Right cardiac atrium (tissue), 5 donors: ENCODE results near the gene CTAGE9. TPM values are rescaled to one million over a fixed set of nuclear protein-coding genes. Genes with fewer than 3 reads are reported as not detected.

Source experiments
- ATAC-seq, 2 donors: fragments of 200-7000 bp; cut with Tn5 transposase; one replicate each; pipeline versions ENCODE4 v1.8.0 to v1.9.1; 2020; ENCODE audit warnings: moderate library complexity in 2 of 2, mild to moderate bottlenecking in 1 of 2
- DNase-seq, 3 donors: peaks; one replicate each; pipeline ENCODE4 v3.0.0-alpha.2; 2020
- H3K27ac ChIP-seq: one replicate; pipeline ENCODE4 v1.5.1; 2013; ENCODE audit warnings: mild to moderate bottlenecking, low read length, control low read depth, moderate library complexity
- H3K27me3 ChIP-seq: one replicate; pipeline ENCODE4 v1.6.1; 2013; ENCODE audit not compliant: control insufficient read depth, insufficient read depth
- H3K4me1 ChIP-seq: one replicate; pipeline ENCODE4 v1.6.1; 2013; ENCODE audit warnings: low read length; ENCODE audit not compliant: control insufficient read depth, insufficient read depth
- H3K4me3 ChIP-seq: one replicate; pipeline ENCODE4 v1.5.1; 2013; ENCODE audit warnings: low read length, control low read depth
- H3K9me3 ChIP-seq: one replicate; pipeline ENCODE4 v1.6.1; 2013; ENCODE audit warnings: low read length; ENCODE audit not compliant: control insufficient read depth
- whole genome bisulfite sequencing: extraction: QIAGEN DNeasy Blood & Tissue Kit; methylation state at CpG from one replicate; pipeline ENCODE4 v1.1.7; 2013; 5-methylcytosine and 5-hydroxymethylcytosine counted together
- intact Hi-C, 4 donors: fragments of 100-400 bp; cut with DNase I; formaldehyde crosslinking; loops; one replicate each; pipeline versions ENCODE4 v1.11.0 to v1.14.0; 2022 to 2023
- polyA plus RNA-seq: library from polyadenylated mRNA; stranded (reverse); fragments of 200-250 nt; gene quantifications from one replicate; pipeline ENCODE4 v1.2.3, GENCODE V29; 2013
- total RNA-seq, 4 donors: library from RNA; stranded (reverse); fragmentation: NEBNext Ultra II Directional; extraction: Animal tissue kit (Norgen Biotek cat#: 25700); gene quantifications; one replicate each; pipeline ENCODE4 v1.2.1, GENCODE V29; 2021
- donor health status: healthy with polysubstance abuse.
- donor health status: DM: no; HTN: yes; CAD: no.
- donor health status: DM: no; HTN: no; CAD: no.
- donor health status: DM: no; HTN: yes; CAD: no; lungs with severe emphysema.
- donor health status: DM: yes; HTN: yes; CAD: no.

Gene CTAGE9
- total and polyA plus RNA-seq, 5 donors, result not detected

DNA sequence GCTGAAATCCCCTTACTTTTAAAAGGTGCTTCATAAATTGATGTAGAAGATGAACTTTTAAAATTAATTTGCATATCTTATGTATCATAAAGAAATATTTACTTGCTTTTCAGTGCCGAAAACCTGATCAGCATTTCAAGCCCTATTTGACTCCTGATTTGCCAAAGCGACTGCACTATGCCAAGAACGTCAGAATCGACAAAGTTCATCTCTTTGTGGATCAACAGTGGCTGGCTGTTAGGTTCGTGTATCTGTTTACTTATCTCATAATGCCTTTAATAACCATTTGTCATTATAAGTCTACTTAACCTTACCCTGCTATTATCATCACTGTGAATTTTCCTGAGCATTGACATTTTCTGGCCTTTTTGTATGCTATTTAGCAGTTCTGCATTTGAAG is 17.4 kb downstream of the CTAGE9 start:
- Histone ChIP-seq H3K4me3 (no peak overlapping the region), H3K4me1 (no peaks in the 10 kb centered on the region), H3K9me3 (no peaks in the 10 kb centered on the region), H3K27ac (no peak overlapping the region), H3K27me3 (no peaks in the 10 kb centered on the region)
- DNase-seq, result no peak
- intact Hi-C loops, result loop anchor here in 3 of 4 donors (5.0 to 10.0 kb wide), 2 partner anchors 219 to 221 kb away; no protein-coding TSS in a partner anchor
- 67% methylated on average over 5 of the region's 5 CpGs for WGBS
- ATAC-seq, result no peak

DNA sequence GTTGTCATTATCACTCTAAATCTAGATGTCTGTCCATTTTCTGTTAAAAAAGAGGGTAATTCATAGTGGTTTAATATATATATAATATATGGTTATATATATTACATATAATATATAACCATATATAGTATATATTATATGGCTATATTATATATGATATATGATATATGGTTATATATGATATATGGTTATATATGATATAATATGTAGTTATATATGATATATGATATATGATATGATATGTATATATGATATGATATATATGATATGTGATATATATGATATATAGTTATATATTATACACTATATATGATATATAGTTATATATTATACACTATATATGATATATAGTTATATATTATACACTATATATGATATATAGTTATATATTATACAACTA is 18.2 kb downstream of the CTAGE9 start:
- DNase-seq (no peak), ATAC-seq (no peak)
- Histone ChIP-seq H3K27ac (no peak overlapping the region), H3K4me3 (no peak overlapping the region), H3K4me1 (no peaks in the 10 kb centered on the region), H3K9me3 (no peaks in the 10 kb centered on the region), H3K27me3 (no peaks in the 10 kb centered on the region)
- intact Hi-C loops, result loop anchor here in 3 of 4 donors (5.0 to 10.0 kb wide), 2 partner anchors 220 to 222 kb away; no protein-coding TSS in a partner anchor

DNA sequence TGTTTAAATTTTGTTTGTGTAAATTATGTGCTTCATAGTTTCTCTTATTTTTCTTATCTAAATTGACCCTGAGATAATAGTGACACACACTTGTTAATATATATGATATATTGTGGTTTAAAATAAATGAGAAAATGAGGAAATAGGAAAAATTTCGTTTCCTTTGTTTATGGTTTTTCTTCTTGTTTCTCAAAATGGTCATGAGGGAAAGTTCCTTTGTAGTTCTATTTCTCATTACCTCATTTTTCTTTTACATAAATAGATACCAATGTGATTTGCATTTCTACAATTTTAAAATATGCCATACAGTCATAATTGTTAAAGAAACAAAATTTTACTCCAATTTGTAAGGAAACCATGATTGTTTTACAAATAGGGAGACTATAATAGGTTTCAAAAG is 18.8 kb downstream of the CTAGE9 start:
- Histone ChIP-seq H3K4me3 (no peak overlapping the region), H3K9me3 (no peaks in the 10 kb centered on the region), H3K27ac (no peak overlapping the region), H3K27me3 (no peaks in the 10 kb centered on the region), H3K4me1 (no peaks in the 10 kb centered on the region)
- WGBS, result 44% methylated on average over 1 of the region's 1 CpG
- ATAC-seq (no peak), DNase-seq (no peak)
- intact Hi-C loops, result loop anchor here in 3 of 4 donors (5.0 to 10.0 kb wide), 2 partner anchors 220 to 223 kb away; no protein-coding TSS in a partner anchor

DNA sequence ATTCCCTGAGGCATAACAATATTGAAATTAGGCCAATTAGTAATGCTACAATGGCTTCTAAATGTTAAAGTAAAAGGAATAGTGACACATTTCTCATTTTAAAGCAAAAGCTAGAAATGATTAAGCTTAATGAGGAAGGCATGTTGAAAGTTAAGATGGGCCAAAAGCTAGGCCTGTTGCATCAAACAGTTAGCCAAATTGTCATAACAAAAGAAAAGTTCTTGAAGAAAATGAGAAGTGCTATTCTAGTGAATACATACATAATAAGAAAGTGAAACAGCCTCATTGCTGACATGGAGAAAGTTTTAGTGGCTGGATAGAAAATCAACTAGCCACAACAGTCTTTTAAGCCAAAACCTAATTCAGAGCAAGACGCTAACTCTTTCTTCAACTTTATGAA is 22.5 kb downstream of the CTAGE9 start:
- WGBS, result 91% methylated on average over 1 of the region's 1 CpG
- H3K27ac ChIP-seq, result no peak overlapping the region
- no peaks in the 10 kb centered on the region for H3K9me3 ChIP-seq
- no peaks in the 10 kb centered on the region for H3K27me3 ChIP-seq
- H3K4me1 ChIP-seq, result no peaks in the 10 kb centered on the region
- DNase-seq (no peak), ATAC-seq (no peak)
- no peak overlapping the region for H3K4me3 ChIP-seq
- intact Hi-C loops, result no loop called here

DNA sequence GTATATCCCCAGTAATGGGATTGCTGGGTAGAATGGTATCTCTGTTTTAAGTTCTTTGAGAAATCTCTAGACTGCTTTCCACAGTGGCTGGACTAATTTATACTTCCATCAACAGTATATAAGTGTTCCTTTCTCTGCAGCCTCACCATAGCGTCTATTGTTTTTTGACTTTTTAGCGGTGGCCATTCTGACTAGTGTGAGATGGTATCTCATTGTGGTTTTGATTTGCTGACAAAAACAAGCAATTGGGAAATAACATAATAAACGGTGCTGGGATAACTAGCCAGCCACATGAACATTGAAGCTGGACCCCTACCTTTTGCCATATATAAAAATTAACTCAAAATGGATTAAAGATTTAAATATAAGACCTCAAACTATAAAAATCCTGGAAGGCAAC is 23.8 kb downstream of the CTAGE9 start:
- 86% methylated on average over 3 of the region's 3 CpGs for WGBS
- Histone ChIP-seq H3K27me3 (no peaks in the 10 kb centered on the region), H3K9me3 (no peaks in the 10 kb centered on the region), H3K4me1 (no peaks in the 10 kb centered on the region), H3K4me3 (no peak overlapping the region), H3K27ac (no peak overlapping the region)
- intact Hi-C loops, result no loop called here
- ATAC-seq (no peak), DNase-seq (no peak)

DNA sequence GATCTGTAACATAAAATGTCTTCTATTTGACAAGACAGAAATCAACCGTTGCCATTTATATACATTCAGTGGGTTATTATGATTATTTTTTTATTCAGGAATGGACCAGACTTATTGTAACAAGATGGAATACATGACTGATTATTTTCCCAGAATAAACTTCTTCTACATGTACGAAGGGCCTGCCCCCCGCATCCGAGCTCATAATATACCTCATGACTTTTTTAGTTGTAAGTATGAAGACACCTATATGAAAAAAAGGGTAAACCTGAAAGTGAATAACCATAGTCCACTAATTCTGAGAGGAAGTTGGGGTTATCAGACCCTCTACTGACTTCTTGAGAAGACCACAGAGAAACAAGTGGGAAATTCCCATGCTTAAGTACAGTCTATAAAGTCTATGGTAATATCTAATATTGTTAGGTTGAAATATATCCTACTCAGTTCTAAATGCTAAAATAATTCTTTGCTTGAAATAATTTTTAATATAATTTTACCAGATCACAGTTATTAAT is 25.5 kb downstream of the CTAGE9 start:
- ATAC-seq, result no peak
- no peak for DNase-seq
- Histone ChIP-seq H3K27me3 (no peaks in the 10 kb centered on the region), H3K9me3 (no peaks in the 10 kb centered on the region), H3K27ac (no peak overlapping the region), H3K4me3 (no peak overlapping the region), H3K4me1 (no peaks in the 10 kb centered on the region)
- intact Hi-C loops, result no loop called here
- 91% methylated on average over 4 of the region's 4 CpGs for WGBS

DNA sequence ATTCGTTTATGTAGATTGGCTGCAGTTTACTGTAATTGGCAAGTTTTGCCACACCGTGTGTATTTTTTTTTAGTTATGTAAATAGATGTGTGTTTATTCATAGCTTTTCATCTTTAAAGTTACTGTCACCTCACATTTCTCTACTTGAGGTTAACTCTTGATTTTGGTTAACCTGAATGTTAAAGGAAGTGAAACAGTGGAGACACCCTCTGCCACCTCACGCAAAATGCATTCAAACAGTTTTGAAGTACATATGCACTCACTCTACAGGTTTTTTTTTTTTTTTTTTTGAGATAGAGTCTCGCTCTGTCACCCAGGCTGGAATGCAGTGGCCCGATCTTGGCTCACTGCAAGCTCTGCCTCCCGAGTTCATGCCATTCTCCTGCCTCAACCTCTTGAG is 27.3 kb downstream of the CTAGE9 start:
- intact Hi-C loops, result no loop called here
- no peaks in the 10 kb centered on the region for H3K27me3 ChIP-seq
- no peak overlapping the region for H3K27ac ChIP-seq
- ATAC-seq (no peak), DNase-seq (no peak)
- H3K4me3 ChIP-seq, result no peak overlapping the region
- no peaks in the 10 kb centered on the region for H3K4me1 ChIP-seq
- H3K9me3 ChIP-seq, result no peaks in the 10 kb centered on the region
- 83% methylated on average over 6 of the region's 6 CpGs for WGBS

DNA sequence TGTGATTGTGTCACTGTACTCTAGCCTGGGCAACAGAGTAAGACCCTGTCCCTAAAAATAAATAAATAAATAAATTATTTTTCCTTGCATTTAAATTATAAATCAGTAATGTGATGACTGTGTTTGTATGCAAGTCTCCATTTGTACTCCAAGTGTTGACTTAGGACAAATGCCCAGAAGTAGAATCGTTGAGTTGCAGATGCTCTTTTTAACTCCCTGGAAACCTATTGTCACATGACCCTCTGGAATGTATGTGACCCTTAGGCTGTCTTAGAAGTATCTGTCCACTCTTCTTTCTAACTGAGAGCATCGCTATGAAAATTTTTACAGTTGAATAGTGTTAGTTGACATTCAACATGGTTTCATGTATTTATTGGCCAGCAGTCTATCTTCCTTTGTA is 28.4 kb downstream of the CTAGE9 start:
- intact Hi-C loops, result no loop called here
- no peaks in the 10 kb centered on the region for H3K4me1 ChIP-seq
- ATAC-seq, result no peak
- 43% methylated on average over 2 of the region's 2 CpGs for WGBS
- DNase-seq, result no peak
- H3K27me3 ChIP-seq, result no peaks in the 10 kb centered on the region
- H3K9me3 ChIP-seq, result no peaks in the 10 kb centered on the region
- no peak overlapping the region for H3K4me3 ChIP-seq
- no peak overlapping the region for H3K27ac ChIP-seq

DNA sequence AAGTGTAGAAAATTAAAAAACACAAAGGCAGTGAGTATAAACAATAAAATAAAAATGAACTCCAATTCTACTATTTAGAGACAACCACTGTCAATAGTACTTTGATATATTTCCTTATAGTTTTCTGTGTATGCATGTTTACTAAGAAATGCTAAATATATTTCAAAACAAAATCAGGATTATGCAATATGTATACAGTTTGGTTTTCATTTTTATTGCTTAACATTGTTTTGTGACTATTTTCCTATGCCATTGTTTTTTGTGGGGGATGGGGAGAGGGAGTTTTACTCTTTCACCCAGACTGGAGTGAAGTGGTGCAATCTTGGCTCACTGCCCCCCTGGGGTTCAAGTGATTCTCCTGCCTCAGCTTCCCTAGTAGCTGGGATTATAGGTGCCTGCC is 29.2 kb downstream of the CTAGE9 start:
- no peaks in the 10 kb centered on the region for H3K4me1 ChIP-seq
- no peaks in the 10 kb centered on the region for H3K27me3 ChIP-seq
- no peak overlapping the region for H3K27ac ChIP-seq
- H3K9me3 ChIP-seq, result no peaks in the 10 kb centered on the region
- no peak overlapping the region for H3K4me3 ChIP-seq
- DNase-seq, result no peak
- ATAC-seq, result no peak
- intact Hi-C loops, result no loop called here

DNA sequence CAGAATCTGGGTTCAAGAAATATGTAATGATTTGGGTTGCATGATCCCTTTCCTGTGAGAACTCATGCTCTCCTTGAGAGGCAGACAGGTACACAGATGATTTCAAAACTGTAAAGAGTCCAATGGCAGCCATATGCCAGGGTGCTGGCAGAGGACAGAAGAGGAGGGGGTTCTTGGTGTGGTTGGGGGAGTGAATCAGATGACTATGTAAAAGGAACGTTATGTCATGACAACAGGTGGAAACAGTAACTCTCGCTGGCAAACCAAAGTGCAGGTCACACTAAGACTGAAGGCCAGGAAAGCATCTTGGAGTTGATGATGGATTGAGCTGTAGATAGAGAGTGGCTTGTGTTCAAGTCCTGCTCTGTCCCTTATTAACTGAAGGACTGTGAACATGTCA is 29.9 kb downstream of the CTAGE9 start:
- intact Hi-C loops, result no loop called here
- 80% methylated on average over 2 of the region's 2 CpGs for WGBS
- Histone ChIP-seq H3K4me1 (no peaks in the 10 kb centered on the region), H3K27me3 (no peaks in the 10 kb centered on the region), H3K27ac (no peak overlapping the region), H3K9me3 (no peaks in the 10 kb centered on the region), H3K4me3 (no peak overlapping the region)
- DNase-seq, result no peak
- no peak for ATAC-seq

DNA sequence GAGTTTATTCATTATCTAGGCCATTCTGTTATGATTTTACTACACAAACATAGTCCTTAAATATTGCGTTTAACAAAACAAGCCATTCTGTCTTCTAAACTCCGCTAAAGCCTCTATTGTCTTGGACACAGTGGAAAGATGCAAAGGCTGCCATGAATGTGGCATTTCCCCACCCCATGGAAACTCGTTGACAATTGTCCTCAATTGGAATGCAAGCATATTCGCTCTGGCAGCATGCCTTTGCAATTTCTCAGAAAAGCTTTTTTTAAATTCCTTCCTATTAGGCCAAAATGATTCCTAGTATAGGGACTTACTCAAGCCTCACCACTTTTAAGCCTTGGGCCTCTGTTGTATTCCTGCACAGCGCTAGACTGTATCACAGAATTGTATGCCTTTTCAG is 32.4 kb downstream of the CTAGE9 start:
- ATAC-seq (no peak), DNase-seq (no peak)
- Histone ChIP-seq H3K27ac (no peak overlapping the region), H3K4me3 (no peak overlapping the region), H3K9me3 (no peaks in the 10 kb centered on the region), H3K4me1 (no peaks in the 10 kb centered on the region), H3K27me3 (no peaks in the 10 kb centered on the region)
- intact Hi-C loops, result no loop called here
- WGBS, result 76% methylated on average over 5 of the region's 5 CpGs

DNA sequence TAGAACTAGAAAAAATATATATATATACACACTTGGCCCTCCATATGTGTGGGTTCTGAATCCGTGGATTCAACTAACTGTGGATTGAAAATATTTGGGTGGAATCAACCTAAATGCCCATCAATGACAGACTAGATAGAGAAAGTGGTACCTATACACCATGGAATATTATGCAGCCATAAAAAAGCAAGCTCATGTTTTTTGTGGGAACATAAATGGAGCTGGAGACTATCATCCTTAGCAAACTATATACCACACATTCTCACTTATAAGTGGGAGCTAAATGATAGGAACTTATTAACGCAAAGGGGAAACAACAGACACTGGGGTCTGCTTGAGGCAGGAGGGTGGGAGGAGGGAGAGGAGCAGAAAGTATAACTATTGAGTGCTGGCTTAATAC is 37.6 kb downstream of the CTAGE9 start:
- Histone ChIP-seq H3K27ac (no peak overlapping the region), H3K9me3 (no peaks in the 10 kb centered on the region), H3K4me3 (no peak overlapping the region), H3K27me3 (no peaks in the 10 kb centered on the region), H3K4me1 (no peaks in the 10 kb centered on the region)
- no peak for ATAC-seq
- no peak for DNase-seq
- 92% methylated on average over 2 of the region's 2 CpGs for WGBS
- intact Hi-C loops, result no loop called here
